GM15510 (cell line): Measurements from ENCODE around the gene CKLF.

Source experiments
- POLR2A ChIP-seq: IDR thresholded peaks from 3 replicates; pipeline ENCODE4 v1.6.1; 2011; ENCODE audit warnings: borderline replicate concordance; ENCODE audit not compliant: insufficient read length; ENCODE audit errors: extremely low read depth

CKLF gene

GRCh38 chr16:66609139-66609510, 56.7 kb downstream of the CKLF start:
- no peak for TF ChIP-seq POLR2A

- TF ChIP-seq POLR2A: no peak
Measured at GRCh38 chr16:66610111-66610820, 57.9 kb downstream of the CKLF start.

DNA sequence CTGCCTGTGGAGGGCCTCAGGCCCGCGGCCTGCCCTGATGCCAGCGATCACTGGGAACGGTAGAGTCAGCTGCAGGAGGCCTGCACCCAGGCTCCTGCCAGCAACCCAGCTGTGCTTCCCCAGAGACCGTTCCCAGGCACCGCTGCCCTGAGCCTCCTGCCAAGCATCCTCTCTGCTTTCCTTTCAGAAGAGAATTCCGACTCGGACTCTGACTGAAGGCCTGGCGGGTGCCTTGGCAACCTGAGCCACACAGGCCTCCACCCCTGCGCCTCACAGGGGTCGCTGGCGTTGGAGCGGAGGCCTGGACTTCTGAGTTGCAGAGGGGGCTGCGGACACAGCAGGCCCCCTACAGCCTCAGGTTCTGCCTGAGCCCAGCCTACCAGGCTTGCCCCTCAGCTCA, 60.0 kb downstream of the CKLF start:
- TF ChIP-seq POLR2A: no peak

DNA sequence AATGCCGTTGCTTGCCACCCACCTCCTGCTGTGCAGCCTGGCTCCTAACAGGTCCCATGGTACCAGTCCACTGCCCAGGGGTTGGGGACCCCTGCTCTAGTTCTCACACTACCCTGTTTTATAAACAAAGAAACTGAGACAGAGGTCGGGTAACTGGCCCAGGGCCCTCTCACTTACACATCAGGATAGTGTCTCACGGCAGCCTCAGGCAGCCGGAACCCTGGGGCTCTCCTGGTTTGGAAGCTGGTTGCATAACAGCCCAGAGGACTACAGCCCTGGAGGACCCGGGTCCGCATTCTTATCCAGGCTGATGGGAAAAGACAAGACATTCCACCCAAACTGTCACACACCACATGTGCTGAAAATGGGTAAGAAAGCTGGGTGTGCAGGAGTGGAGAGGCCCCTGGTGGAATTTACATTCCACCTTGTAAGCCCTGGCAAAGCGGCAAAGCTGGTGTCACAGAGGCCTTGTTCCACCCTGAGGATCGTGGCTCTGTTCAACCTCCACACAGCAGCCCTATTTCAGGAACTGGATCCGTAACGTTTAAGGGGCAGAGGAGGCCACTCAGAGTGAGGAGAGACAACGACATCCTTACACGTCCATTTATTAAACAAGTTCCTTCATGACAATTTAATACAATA, 61.9 kb downstream of the CKLF start:
- TF ChIP-seq POLR2A: no peak
